K562 (cell line): ENCODE results near the gene LCP2. TPM values are rescaled to one million over a fixed set of nuclear protein-coding genes. Genes with fewer than 3 reads are reported as not detected.

Source experiments
- ATAC-seq: fragments of 200-7000 bp; cut with Tn5 transposase; 3 replicates; pipeline ENCODE4 v1.9.1; 2020; ENCODE audit warnings: moderate library complexity
- BruUV-seq: library from RNA; stranded (reverse); fragments of 400-500 nt; replicated peaks from 2 replicates; lab custom pipeline; 2021; lab: Mats Ljungman, UMichigan
- CTCF ChIA-PET: fragments of 300-600 bp; formaldehyde crosslinking; extraction: SDS; loops from one replicate; lab custom pipeline; 2021; ENCODE audit warnings: low intra/inter-chr PET ratio; lab: Yijun Ruan, JAX
- POLR2A ChIA-PET: fragments of 300-600, 350-650 bp; sonication (Branson Sonifier 250); formaldehyde crosslinking; extraction: SDS; loops from one replicate; lab custom pipeline; 2021; ENCODE audit warnings: antibody characterized with exemption, inconsistent platforms; lab: Yijun Ruan, JAX
- DNase-seq, 4 experiments: peaks; one replicate each; pipeline versions ENCODE4 v3.0.0 to v3.0.0-alpha.2; 2011 to 2018; ENCODE audit warnings: low spot score in 3 of 4, mixed read lengths in 3 of 4; ENCODE audit errors: extremely low read depth in 1 of 4
- FAIRE-seq: peaks from 2 replicates; lab custom pipeline; 2011; peaks lifted over from hg19 to GRCh38; lab: Jason Lieb, UNC
- H2AFZ ChIP-seq: 2 replicates; pipeline ENCODE4 v1.6.0; 2011; ENCODE audit warnings: low read depth, low read length, control low read depth, inconsistent platforms
- H3K27ac ChIP-seq: fragments of 200-600 bp; 3 replicates; pipeline ENCODE4 v1.8.0; 2011; ENCODE audit warnings: low read depth, mild to moderate bottlenecking, control low read depth, inconsistent platforms, low read length, moderate library complexity, mixed read lengths; ENCODE audit errors: extremely low read depth
- H3K27me3 ChIP-seq, 2 experiments: fragments of 300-600 bp in 1 of 2; 2 replicates in 1 of 2; 3 replicates in 1 of 2; pipeline versions ENCODE4 v1.6.0 to v1.8.0; 2011; ENCODE audit warnings: inconsistent platforms in 2 of 2, low read length in 2 of 2, mild to moderate bottlenecking in 1 of 2, mixed read lengths in 1 of 2, moderate library complexity in 1 of 2; ENCODE audit not compliant: control insufficient read depth in 2 of 2, insufficient read depth in 2 of 2
- H3K36me3 ChIP-seq: fragments of 300-600 bp; 3 replicates; pipeline ENCODE4 v1.8.0; 2011; ENCODE audit warnings: mild to moderate bottlenecking, low read length, inconsistent platforms; ENCODE audit not compliant: control insufficient read depth, insufficient read depth
- H3K4me1 ChIP-seq, 2 experiments: fragments of 200-600 bp in 1 of 2; replicated peaks in 1 of 2; 2 replicates in 1 of 2; 3 replicates in 1 of 2; pipeline versions ENCODE4 v1.5.1 to v1.8.0; 2011; ENCODE audit warnings: inconsistent platforms in 2 of 2, low read length in 2 of 2, mild to moderate bottlenecking in 1 of 2, mixed read lengths in 1 of 2, moderate library complexity in 1 of 2; ENCODE audit not compliant: control insufficient read depth in 2 of 2, insufficient read depth in 2 of 2
- H3K4me2 ChIP-seq: 2 replicates; pipeline ENCODE4 v1.6.1; 2011; ENCODE audit warnings: low read length, control low read depth, inconsistent platforms, mixed read lengths; ENCODE audit not compliant: insufficient read depth
- H3K4me3 ChIP-seq: fragments of 200-600 bp; sonication (generic), shearing (Covaris generic); 2 replicates; pipeline ENCODE4 v1.5.1; 2016; ENCODE audit warnings: control low read depth, inconsistent platforms
- H3K79me2 ChIP-seq: fragments of 200-600 bp; 3 replicates; pipeline ENCODE4 v1.8.0; 2011; ENCODE audit warnings: low read length, inconsistent platforms; ENCODE audit not compliant: control insufficient read depth, insufficient read depth
- H3K9ac ChIP-seq, 2 experiments: 2 replicates each; pipeline versions ENCODE4 v1.6.0 to v1.6.1; 2011; ENCODE audit warnings: low read depth in 2 of 2, low read length in 2 of 2, control low read depth in 1 of 2, inconsistent platforms in 1 of 2, mild to moderate bottlenecking in 1 of 2, mixed read lengths in 1 of 2; ENCODE audit not compliant: insufficient read depth in 1 of 2
- H3K9me1 ChIP-seq: one replicate; pipeline ENCODE4 v1.6.0; 2011; ENCODE audit warnings: inconsistent platforms, mild to moderate bottlenecking, low read length, moderate library complexity; ENCODE audit not compliant: control insufficient read depth, insufficient read depth
- H3K9me3 ChIP-seq: replicated peaks from 2 replicates; pipeline ENCODE4 v1.5.1; 2011; ENCODE audit warnings: low read depth, low read length, inconsistent platforms; ENCODE audit not compliant: control insufficient read depth, insufficient read depth
- H4K20me1 ChIP-seq: replicated peaks from 2 replicates; pipeline ENCODE4 v1.6.1; 2011; ENCODE audit warnings: low read length, inconsistent platforms, mixed read lengths; ENCODE audit not compliant: control insufficient read depth, insufficient read depth
- ARNT ChIP-seq, 2 experiments: fragments of 450-650 bp; IDR thresholded peaks; 2 replicates each; pipeline ENCODE4 v1.6.1; 2016; ENCODE audit warnings: mild to moderate bottlenecking in 1 of 2
- CBFA2T3 ChIP-seq: fragments of 450-650 bp; IDR thresholded peaks from 2 replicates; pipeline ENCODE4 v1.6.1; 2017
- TAF9B ChIP-seq: fragments of 450-650 bp; IDR thresholded peaks from 2 replicates; pipeline ENCODE4 v1.6.1; 2018; ENCODE audit warnings: mild to moderate bottlenecking; ENCODE audit not compliant: partially characterized antibody
- TBP ChIP-seq: optimal IDR thresholded peaks from 2 replicates; pipeline ENCODE3; 2011; ENCODE audit warnings: low read depth, low read length, improper control_type of control experiment
- USF1 ChIP-seq: sonication (generic); formaldehyde crosslinking; IDR thresholded peaks from 2 replicates; pipeline ENCODE4 v1.9.0; 2022; ENCODE audit warnings: mild to moderate bottlenecking, missing genetic modification reagents
- USF2 ChIP-seq: sonication (generic); formaldehyde crosslinking; IDR thresholded peaks from 2 replicates; pipeline ENCODE4 v1.5.0; 2020; ENCODE audit warnings: missing genetic modification reagents
- WGBS: fragments of 100-300 bp; shearing (Covaris generic); methylation state at CpG from one replicate; pipeline ENCODE4 v1.1.6; 2016; ENCODE audit warnings: low coverage, mixed read lengths; ENCODE audit not compliant: insufficient coverage; ENCODE audit errors: missing lambda C conversion rate; 5-methylcytosine and 5-hydroxymethylcytosine counted together
- in situ Hi-C: fragments of 300-500 bp; cut with MboI; formaldehyde crosslinking; loops from 4 replicates; pipeline ENCODE4 v1.15.0; 2018; ENCODE audit warnings: inconsistent platforms, mixed read lengths
- intact Hi-C: fragments of 100-400 bp; cut with micrococcal nuclease; formaldehyde crosslinking; loops from 2 replicates; pipeline ENCODE4 v1.14.2; 2022
- polyA plus RNA-seq, 8 experiments: library from polyadenylated mRNA; depleted of rRNA in 4 of 8; stranded (reverse) in 5 of 8; unstranded in 3 of 8; fragments of >200 nt; fragmentation: Nextera tagmentation in 2 of 8; fragmentation: Illumina TruSeq in 1 of 8; extraction: Ambion mirVana in 2 of 8; extraction: Trizol in 1 of 8; gene quantifications; 2 replicates each; pipeline versions ENCODE4 v1.2.1 to v1.2.3, GENCODE V29; 2011 to 2014; ENCODE audit warnings: inconsistent platforms in 1 of 8, missing spikeins in 1 of 8
- total RNA-seq, 7 experiments: library from RNA; depleted of rRNA in 6 of 7; stranded (reverse); fragments of >200 nt in 6 of 7; fragmentation: Illumina TruSeq in 2 of 7; extraction: Trizol in 2 of 7; gene quantifications; 2 replicates each; pipeline versions ENCODE4 v1.2.1 to v1.2.3, GENCODE V29; 2011 to 2021; ENCODE audit warnings: low replicate concordance in 1 of 7

Gene LCP2
- total and polyA plus RNA-seq, 9 of the 15 experiments (the other 6 are each of a cell fraction or from before 2014, with no cell fraction given), result 4.0 to 31.3 (median 14.6) TPM

GRCh38 chr5:170279459-170279817 is 18.1 kb downstream of the LCP2 start:
- 26% methylated on average over 4 of the region's 4 CpGs for WGBS
- peak overlapping the region; percentile 28 for H2AFZ ChIP-seq
- H3K4me3 ChIP-seq, result no peak overlapping the region
- no peaks in the 10 kb centered on the region for H3K9me1 ChIP-seq
- peak overlapping the region in 1 of 2 experiments; percentile 25; a peak in 2 of 4 replicates for H3K9ac ChIP-seq
- FAIRE-seq, result no peak
- ATAC-seq, result no peak; the same call in 2 of the 3 replicates
- no peaks in the 10 kb centered on the region for H3K27me3 ChIP-seq
- POLR2A ChIA-PET, result no interaction called here
- no peaks in the 10 kb centered on the region; the same call in 1 of the 2 replicates for H4K20me1 ChIP-seq
- H3K36me3 ChIP-seq, result peaks cover 5% of the 10 kb centered on the region; the same call in 2 of the 3 replicates
- intact Hi-C loops, result loop anchor here (2.0 kb wide), 1 partner anchor 27 kb away; no protein-coding TSS in a partner anchor
- no peaks in the 10 kb centered on the region for H3K9me3 ChIP-seq
- H3K27ac ChIP-seq, result peak overlapping the region; percentile 60
- CTCF ChIA-PET, result no interaction called here
- in situ Hi-C loops, result no loop called here
- peak overlapping the region; percentile 67 for H3K4me2 ChIP-seq
- DNase-seq, result peak in 1 of 4 experiments; percentile 48
- TF ChIP-seq TBP, result no peak
- TF ChIP-seq USF2 (CRISPR knock-in tag), result peak; percentile 24; the same call in 1 of the 2 replicates
- peak; percentile 62 for TF ChIP-seq USF1 (CRISPR knock-in tag)
- no peak for TF ChIP-seq ARNT (IDR thresholded peaks at IDR 0.05)
- 0 out of 2 replicates have a peak, but pooled peaks have one; percentile 4 for TF ChIP-seq CBFA2T3
- no peak for TF ChIP-seq TAF9B
- no TSS peak for BruUV-seq
- no peaks in the 10 kb centered on the region for H3K79me2 ChIP-seq
- peaks cover 8 to 38% of the 10 kb centered on the region in 2 experiments for H3K4me1 ChIP-seq
